ENCODE measurements around the gene DCLK1. TPM values are rescaled to one million over a fixed set of nuclear protein-coding genes. Genes with fewer than 3 reads are reported as not detected.

DCLK1 gene
- total RNA-seq, 4 donors from 2014 or later, result 1.1 to 10.8 (median 6.7) TPM

- Histone ChIP-seq H3K4me1 (no peaks in the 10 kb centered on the region), H3K36me3 (no peaks in the 10 kb centered on the region), H3K4me3 (no peak overlapping the region), H3K9me3 (no peaks in the 10 kb centered on the region), H3K27me3 (no peaks in the 10 kb centered on the region), H3K27ac (no peak overlapping the region)
- intact Hi-C loops (cut with DNase I; ENCODE audit: low total_unique reads), result no loop called here
- TF ChIP-seq POLR2A (IDR thresholded peaks at IDR 0.05), result no peak
- no peak for TF ChIP-seq CTCF (IDR thresholded peaks at IDR 0.05)
- no peak for TF ChIP-seq POLR2AphosphoS5 (IDR thresholded peaks at IDR 0.05)
- TF ChIP-seq EP300 (IDR thresholded peaks at IDR 0.05; ENCODE audit: low read depth), result no peak
- in situ Hi-C loops (cut with MboI; ENCODE audit: low pct_ligation_motif_present in 1 of 4, low pct_unique_long_range_greater_than_20kb in 1 of 4, low sequenced_read_pairs in 3 of 4), result no loop called here
- WGBS, 2 donors (ENCODE audit: low coverage in 1 of 2), result 83 to 87% methylated on average over 3 to 9 of the region's 9 CpGs
- DNase-seq, result no peak
These were observed 298.2 kb downstream of the DCLK1 start for GRCh38 chr13:35833031-35833430.

DNA sequence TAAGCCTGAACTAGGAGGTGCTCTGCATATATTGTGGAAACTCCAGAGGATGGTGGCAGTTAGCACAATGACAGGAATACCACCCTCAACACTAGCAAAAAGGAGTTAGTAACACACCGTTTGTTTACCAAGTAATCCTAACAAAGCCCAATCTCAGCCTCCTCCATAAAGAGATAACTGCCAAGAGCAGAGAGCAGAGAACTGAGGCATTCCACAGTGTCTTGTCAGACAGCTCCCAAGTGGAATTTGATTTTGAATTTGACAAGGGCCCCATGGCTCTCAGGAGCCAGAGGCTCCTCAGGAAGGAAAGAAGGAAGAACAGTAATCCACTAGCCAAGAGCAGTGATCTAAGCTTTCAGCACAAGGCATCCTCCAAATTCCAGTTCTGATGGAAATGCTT lies 298.6 kb downstream of the DCLK1 start:
- no peak for TF ChIP-seq POLR2AphosphoS5 (IDR thresholded peaks at IDR 0.05)
- TF ChIP-seq POLR2A (IDR thresholded peaks at IDR 0.05), result no peak
- no peak overlapping the region for H3K27ac ChIP-seq
- DNase-seq, result no peak
- in situ Hi-C loops (cut with MboI; ENCODE audit: low pct_ligation_motif_present in 1 of 4, low pct_unique_long_range_greater_than_20kb in 1 of 4, low sequenced_read_pairs in 3 of 4) (no loop called here), intact Hi-C loops (cut with DNase I; ENCODE audit: low total_unique reads) (no loop called here)
- no peaks in the 10 kb centered on the region for H3K27me3 ChIP-seq
- no peak overlapping the region for H3K4me3 ChIP-seq
- WGBS, 2 donors (ENCODE audit: low coverage in 1 of 2), result 88% methylated on average over 1 of the region's 1 CpG; no CpG with 5 or more reads in 1 of the 2 donors
- no peaks in the 10 kb centered on the region for H3K4me1 ChIP-seq
- H3K9me3 ChIP-seq, result no peaks in the 10 kb centered on the region
- no peaks in the 10 kb centered on the region for H3K36me3 ChIP-seq

DNA sequence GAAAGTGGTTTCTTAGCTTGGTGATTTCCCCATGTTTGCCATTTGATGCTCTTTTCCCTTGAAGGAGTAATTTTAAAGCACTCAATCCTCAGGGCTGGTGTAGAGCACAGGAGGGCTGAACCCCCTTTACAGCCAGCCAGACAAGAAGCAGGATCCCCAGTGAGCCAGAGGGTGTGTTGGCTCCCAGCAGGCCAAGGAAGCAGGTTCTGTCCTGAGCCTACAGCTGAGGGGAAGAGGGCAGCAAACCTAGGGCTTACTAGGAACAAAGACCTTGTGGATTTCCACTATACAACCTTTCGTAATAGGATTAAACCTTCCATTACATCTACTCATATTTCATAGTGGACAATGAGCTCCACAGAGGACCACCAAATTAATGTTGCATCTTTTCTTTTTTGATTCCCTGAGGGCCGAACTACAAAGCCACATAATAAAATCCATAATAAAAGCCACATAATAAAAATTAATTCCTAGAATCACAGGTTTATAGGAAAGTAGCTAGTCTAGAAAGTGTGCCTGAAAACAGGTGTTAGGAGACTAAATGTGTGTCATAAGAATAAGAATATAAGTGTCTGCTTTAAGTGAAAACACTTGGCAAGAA lies 300.2 kb downstream of the DCLK1 start:
- TF ChIP-seq POLR2AphosphoS5 (IDR thresholded peaks at IDR 0.05) (no peak), EP300 (IDR thresholded peaks at IDR 0.05; ENCODE audit: low read depth) (no peak), POLR2A (IDR thresholded peaks at IDR 0.05) (no peak), CTCF (IDR thresholded peaks at IDR 0.05) (no peak)
- in situ Hi-C loops (cut with MboI; ENCODE audit: low pct_ligation_motif_present in 1 of 4, low pct_unique_long_range_greater_than_20kb in 1 of 4, low sequenced_read_pairs in 3 of 4), result no loop called here
- Histone ChIP-seq H3K4me3 (no peak overlapping the region), H3K36me3 (no peaks in the 10 kb centered on the region), H3K27ac (no peak overlapping the region), H3K9me3 (no peaks in the 10 kb centered on the region), H3K4me1 (no peaks in the 10 kb centered on the region), H3K27me3 (no peaks in the 10 kb centered on the region)
- intact Hi-C loops (cut with DNase I; ENCODE audit: low total_unique reads), result no loop called here
- no peak for DNase-seq
- WGBS, 2 donors (ENCODE audit: low coverage in 1 of 2), result 78 to 83% methylated on average over 2 of the region's 2 CpGs

DNA sequence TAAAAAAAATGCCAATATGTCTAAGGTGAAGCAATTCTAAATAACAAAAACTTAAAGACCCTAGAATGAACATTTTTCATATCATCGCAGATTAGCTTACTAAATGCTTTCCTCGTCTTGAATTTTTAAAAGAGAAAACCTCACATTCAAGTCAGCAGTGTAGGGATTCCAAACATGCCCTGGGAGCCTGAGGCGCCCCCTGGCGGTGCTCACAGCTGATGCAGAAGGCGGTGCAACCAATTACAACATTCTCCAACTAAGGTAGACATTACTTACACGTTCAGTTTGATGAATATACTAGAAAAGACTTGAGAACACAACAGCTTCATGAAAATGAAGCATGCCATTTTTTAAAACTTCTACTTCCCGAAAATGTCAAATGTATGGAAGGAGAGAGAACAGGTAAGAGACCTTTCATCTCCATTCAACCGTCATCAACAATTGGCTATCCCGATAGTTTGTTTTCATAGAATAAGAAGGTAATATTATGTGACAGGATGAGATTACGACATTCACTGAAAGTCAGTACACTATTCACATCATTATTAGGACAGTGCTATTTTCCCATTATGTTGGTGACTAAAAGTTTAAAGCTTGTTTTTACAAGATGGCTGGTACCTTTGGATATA lies 304.4 kb downstream of the DCLK1 start:
- Histone ChIP-seq H3K4me3 (no peak overlapping the region), H3K27me3 (no peaks in the 10 kb centered on the region), H3K27ac (no peak overlapping the region), H3K36me3 (no peaks in the 10 kb centered on the region), H3K4me1 (no peaks in the 10 kb centered on the region), H3K9me3 (no peaks in the 10 kb centered on the region)
- no peak for DNase-seq
- intact Hi-C loops (cut with DNase I; ENCODE audit: low total_unique reads) (no loop called here), in situ Hi-C loops (cut with MboI; ENCODE audit: low pct_ligation_motif_present in 1 of 4, low pct_unique_long_range_greater_than_20kb in 1 of 4, low sequenced_read_pairs in 3 of 4) (no loop called here)
- WGBS, 2 donors (ENCODE audit: low coverage in 1 of 2), result 67 to 70% methylated on average over 10 of the region's 10 CpGs
- TF ChIP-seq POLR2A (IDR thresholded peaks at IDR 0.05), result no peak
- no peak for TF ChIP-seq EP300 (IDR thresholded peaks at IDR 0.05; ENCODE audit: low read depth)
- TF ChIP-seq CTCF (IDR thresholded peaks at IDR 0.05), result no peak
- no peak for TF ChIP-seq POLR2AphosphoS5 (IDR thresholded peaks at IDR 0.05)
